Measurements from ENCODE around the gene VIT.

VIT gene

DNA sequence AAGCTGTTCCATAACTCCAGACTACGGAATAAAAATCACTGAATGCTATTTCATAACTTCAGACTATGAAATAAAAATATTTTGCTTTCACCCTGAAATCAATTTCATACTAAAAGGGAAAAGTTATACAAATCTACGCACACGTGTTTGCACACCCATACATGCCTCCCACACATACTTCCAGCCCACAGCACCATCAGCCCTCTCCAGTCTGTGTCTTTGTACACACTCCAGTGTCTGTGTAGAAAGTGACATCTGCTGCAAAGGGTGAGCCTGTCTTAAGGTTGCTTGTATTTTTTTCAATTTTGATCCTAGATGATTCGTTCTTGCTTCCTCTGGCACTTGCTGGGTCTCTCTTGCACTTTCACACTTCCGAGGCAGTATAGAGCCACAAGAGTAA, 53.6 kb downstream of the VIT start:
- no peak overlapping the region for H3K4me3 ChIP-seq (ENCODE audit: low read depth, low read length)
- no peak for TF ChIP-seq CTCF (IDR thresholded peaks at IDR 0.05; ENCODE audit: insufficient read depth, low read depth, low read length, missing control alignments)
- DNase-seq (ENCODE audit: low read depth), result no peak

- no peak for DNase-seq (ENCODE audit: low read depth)
- TF ChIP-seq CTCF (IDR thresholded peaks at IDR 0.05; ENCODE audit: insufficient read depth, low read depth, low read length, missing control alignments), result no peak
- no peak overlapping the region for H3K4me3 ChIP-seq (ENCODE audit: low read depth, low read length)
Measured at GRCh38 chr2:36753706-36754221, 57.3 kb downstream of the VIT start.

GRCh38 chr2:36754578-36754977, 58.1 kb downstream of the VIT start:
- no peak for TF ChIP-seq CTCF (IDR thresholded peaks at IDR 0.05; ENCODE audit: insufficient read depth, low read depth, low read length, missing control alignments)
- no peak overlapping the region for H3K4me3 ChIP-seq (ENCODE audit: low read depth, low read length)
- no peak for DNase-seq (ENCODE audit: low read depth)

DNA sequence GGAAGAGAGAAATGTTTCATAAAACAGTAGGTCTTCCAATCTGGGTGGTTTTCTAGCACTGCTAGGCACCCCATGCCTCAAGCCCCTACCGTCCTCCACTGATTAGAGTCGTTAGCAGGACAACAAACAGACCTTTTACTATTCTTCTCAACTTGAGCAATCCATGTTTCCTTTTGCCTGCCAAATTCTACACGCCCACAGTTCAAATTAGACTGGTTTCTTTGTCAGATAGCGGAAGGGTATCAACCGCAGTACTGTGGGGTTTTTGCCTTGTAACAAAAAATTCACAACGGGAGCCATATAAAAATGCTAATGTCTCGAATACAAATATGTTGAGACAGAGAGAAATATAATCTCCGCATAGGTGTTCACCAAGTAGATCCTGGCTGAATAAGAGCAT, 59.9 kb downstream of the VIT start:
- TF ChIP-seq CTCF (IDR thresholded peaks at IDR 0.05; ENCODE audit: insufficient read depth, low read depth, low read length, missing control alignments), result no peak
- DNase-seq (ENCODE audit: low read depth), result no peak
- H3K4me3 ChIP-seq (ENCODE audit: low read depth, low read length), result no peak overlapping the region

DNA sequence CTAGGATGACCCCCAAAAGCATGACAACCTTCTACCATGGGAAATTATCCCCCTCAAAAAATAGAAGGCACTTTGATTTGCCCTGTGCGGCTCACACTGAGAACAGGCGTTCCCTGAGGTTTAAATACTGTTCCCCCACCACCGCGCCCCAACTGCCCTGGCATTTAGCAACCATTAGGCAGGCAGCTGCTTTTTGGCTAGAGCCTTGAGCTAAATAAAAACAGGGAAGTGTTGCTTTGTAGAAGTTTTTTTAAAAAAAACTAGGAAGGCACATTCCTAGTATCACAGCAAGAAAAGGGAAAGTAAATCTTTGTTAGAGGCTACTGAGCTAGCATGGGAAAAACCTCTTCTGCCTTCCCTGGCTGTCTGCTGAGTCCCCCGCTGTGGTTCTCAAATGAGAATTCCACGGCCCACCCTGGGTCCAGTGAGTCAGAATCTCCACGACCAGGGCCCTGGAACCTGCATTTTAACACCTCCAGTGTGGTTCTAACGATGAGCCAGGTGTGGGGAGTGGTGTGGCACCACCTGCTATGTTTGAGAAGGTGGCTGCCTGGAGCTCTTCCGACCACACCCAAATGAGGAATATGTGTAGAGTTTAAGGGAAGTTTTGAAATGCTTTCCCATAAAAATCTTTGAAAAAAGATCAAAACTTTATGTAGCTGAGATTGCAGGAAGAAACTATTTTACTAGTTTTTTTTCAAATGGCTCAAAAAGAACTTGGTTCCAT, 66.4 kb downstream of the VIT start:
- DNase-seq (ENCODE audit: low read depth), result no peak
- TF ChIP-seq CTCF (IDR thresholded peaks at IDR 0.05; ENCODE audit: insufficient read depth, low read depth, low read length, missing control alignments), result no peak
- no peak overlapping the region for H3K4me3 ChIP-seq (ENCODE audit: low read depth, low read length)

GRCh38 chr2:36769106-36769505, 72.6 kb downstream of the VIT start:
- H3K4me3 ChIP-seq (ENCODE audit: low read depth, low read length), result no peak overlapping the region
- no peak for TF ChIP-seq CTCF (IDR thresholded peaks at IDR 0.05; ENCODE audit: insufficient read depth, low read depth, low read length, missing control alignments)
- DNase-seq (ENCODE audit: low read depth), result no peak
